ENCODE measurements around the gene DND1.
"Not testable (repeated sequence)": the region's sequence is repeated elsewhere in the genome, so short reads cannot be mapped to it uniquely, and the experiment has no call there.

DND1 gene

DNA sequence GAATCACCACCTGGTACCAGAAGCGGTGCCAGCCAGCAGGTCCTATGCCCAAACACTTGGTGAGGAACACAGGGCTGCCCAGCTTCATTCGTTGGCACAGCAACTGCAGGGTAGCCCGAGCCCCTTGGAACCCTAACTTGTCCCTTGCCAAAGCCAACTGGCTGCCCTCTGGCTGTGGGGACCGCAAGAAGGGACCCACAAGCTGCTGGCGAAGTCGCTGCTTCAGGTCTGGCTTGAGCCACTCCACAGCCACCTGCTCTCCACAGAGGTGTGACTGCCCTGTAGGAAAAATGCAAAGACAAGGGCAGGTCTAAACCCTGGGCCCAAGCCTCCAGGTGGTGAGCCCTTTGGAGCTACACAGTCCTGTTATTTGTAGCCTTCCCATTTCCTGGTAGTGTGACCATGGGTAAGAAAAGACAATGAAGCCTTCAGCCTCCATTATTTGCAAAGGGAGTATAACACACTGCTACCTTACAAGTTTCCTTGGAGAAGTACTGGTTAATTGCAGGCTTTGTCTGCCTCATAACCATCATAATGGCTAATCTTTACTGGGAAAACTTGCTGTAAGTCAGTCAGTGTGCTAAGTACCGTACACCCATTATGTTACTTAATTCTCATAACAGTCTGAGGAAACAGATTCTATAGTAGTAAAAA is 1.8 kb downstream of the DND1 start:
- DNase-seq = no peak

DNA sequence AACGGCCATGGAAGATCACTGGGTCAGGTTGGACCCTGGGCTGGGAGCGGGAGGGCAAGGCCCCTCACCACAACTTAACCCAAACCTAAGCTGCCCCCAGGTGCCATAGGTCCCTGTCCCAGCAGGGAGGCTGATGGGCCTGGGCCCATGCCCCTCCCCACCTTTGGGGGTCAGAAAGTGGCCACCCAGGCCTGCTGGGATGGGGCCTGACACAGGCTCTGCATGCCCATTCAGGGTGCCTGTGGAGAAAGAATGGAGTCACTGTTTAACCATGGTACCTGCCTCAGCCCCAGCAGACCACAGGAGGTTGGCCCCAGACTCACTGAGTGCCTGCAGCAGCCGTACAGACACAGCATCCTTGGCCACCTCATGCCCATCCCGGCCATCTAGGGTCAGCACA is 2.3 kb downstream of the DND1 start:
- DNase-seq = not testable (repeated sequence)

DNA sequence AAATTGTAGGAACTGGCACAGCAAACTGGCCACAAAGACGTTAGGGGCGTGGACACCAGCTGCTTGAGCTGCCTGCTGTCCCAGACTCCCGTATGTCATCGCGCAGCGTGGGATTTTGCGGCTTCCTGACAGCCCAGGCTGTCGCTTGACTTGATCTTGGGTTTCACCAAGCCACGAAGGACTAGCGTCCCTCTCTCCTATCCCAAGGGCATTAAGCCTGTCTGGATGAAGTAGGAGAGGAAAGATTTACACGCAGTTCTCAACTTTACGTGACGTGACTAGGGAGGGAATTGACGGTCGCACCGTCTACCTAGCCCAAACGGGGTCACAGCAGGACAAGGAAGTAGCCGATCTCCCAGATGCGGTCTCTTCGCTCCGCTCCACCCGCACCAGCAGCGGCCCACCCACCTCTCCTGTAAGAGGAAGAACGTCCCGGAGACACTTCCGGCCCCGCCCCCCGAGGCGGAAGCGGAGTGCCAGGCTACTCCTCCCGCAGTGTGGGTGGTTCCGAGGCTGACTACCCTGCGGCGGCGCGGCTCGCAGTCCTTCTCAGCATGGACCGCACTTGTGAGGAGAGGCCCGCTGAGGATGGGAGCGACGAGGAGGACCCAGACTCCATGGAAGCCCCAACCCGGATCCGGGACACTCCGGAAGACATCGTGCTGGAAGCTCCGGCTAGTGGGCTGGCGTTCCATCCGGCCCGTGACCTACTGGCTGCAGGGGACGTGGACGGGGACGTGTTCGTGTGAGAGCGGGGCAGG is 8.8 kb downstream of the DND1 start, which contains the start of gene WDR55:
WDR55 (plus strand) TSS at position 546 of the 761 bp plus-strand sequence; CDS start at position 555, 9 bp downstream.
- DNase-seq = peak; percentile 94

DNA sequence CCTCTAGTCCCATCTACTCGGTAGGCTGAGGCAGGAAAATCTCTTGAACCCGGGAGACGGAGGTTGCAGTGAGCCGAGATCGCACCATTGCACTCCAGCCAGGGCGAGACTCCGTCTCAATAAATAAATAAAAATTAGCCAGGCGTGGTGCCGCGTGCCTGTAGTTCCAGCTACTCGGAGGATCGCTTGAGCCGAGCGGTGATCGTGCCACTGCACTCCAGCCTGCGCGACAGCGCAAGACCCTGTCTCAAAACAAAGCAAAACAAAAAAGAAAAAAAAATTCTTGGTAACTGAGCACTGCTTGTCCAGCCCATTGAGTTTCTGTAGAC is 9.4 kb downstream of the DND1 start:
- no peak for DNase-seq

DNA sequence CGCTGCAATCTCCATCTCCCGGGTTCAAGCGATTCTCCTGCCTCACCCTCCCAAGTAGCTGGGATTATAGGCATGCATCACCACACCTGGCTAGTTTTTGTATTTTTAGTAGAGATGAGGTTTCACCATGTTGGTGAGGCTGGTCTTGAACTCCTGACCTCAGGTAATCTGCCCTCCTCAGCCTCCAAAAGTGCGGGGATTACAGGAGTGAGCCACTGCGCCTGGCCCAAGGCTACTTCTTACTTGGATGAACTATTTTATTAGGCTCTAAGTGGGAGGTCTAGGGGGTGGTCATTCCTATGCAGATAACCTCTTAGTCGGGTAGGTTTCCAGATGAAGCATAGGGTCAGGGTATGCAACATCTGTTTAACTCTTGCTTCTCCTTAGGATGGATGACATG is 13.0 kb downstream of the DND1 start:
- not testable (repeated sequence) for DNase-seq

DNA sequence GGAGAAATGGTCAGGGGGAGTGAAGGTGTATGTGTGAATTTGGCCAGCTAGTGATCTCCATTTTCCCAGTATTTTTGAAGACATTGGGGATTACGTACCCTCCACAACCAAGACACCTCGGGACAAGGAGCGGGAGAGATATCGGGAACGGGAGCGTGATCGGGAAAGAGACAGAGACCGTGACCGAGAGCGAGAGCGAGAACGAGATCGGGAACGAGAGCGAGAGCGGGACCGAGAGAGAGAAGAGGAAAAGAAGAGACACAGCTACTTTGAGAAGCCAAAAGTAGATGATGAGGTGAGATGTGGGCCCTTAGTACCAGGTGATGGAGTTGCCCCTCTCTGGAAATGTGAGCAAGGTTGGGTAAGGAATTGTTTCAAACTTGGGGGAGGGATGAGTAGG is 14.5 kb downstream of the DND1 start:
- no peak for DNase-seq

DNA sequence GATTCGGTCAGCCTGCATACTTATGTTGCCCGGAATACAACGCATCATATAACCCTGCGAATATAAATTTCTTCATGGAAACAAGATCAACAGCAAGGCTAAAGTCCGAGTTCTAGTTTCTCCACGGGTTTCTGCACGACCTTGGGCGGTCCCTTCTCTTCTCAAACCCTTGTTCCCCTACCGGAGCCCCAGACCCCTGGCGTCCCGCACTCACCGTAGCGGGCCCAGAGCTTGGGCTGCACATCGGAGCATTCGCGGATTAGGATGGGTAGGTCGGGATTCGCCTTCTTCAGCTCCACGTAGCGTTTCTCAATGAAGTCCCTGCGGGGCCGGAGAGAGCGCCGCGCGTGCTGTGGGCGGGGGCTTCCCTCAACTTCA is 26.3 kb downstream of the DND1 start:
- no peak for DNase-seq

DNA sequence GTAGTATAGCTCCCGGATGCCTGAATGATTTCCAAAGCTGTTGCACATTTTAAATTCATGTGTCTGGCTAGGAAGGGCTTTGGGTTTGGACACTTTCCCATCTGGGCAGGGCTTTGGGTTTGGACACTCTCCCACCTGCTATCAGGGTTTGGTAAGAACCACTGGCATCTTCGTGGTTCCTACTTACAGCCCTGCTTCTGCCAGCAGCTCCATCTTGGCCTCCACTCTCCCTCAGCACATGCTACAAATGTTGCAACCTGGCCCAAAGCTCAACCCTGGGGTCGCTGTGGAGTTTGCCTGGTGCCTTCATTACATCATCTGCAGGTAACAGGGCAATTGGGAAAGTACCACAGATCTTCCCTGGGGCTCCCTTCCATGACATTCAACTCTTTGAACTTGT is 30.7 kb downstream of the DND1 start:
- no peak for DNase-seq

DNA sequence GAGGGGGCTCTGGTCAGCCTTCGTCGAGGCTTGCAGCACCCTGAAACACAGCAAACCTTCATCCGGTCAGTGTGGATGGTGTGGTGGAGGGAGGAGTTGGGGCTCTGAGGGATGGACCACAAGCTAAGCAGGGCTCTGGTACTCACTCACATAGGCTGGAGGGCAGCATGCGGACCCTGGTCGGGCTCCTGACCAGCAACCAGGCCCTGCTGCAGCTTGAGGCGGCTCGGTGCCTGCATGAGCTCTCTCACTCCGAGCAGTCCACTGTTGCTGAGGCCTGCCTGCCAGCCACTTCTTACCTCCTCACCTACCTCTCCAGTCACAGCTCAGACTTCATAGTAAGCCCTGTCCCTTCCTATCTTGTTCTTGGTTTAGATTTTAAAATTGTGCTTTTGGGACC is 31.7 kb downstream of the DND1 start:
- no peak for DNase-seq

DNA sequence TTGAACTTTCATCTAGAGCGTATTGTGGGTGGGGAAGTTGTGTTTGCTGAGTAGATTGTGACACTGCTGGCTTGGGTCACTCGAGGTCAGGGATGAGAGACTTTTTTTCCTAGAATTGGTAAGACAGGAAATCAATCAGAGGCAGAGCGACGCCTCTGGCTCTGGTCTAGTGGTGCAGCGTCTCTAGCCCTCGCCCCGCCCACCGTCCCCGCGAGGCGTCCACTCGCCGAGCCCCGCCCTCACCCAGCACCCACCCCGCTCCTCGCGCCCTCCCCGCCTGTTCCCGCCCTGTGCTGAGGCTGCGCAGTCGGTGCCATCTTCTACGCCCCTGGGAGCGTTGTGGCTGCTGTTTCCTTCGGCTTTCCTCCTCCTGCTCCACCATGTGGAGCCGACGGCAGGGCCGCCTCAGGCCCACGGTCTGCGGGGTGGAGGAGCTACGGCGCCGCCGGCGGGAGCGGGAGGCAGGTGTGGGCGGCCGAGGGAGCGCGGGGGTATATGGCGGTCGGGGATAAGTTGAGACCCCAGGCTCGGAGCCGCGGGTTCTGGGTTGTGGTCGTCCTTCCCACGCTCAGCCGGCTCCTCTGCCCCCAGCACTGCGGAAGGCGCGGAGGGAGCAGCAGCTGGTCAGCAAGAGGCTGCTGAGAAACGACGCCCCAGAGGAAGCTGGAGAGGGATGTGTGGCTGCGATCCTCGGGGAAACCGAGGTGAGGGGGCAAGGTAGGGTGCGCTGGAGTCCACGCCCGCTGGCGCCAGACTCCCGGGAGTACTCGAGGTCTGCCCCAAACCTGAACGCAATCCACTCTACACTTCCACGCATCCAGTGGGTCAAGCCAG is 34.0 kb downstream of the DND1 start, which contains the start of gene TMCO6:
TMCO6 (plus strand) TSS at position 304 of the 834 bp plus-strand sequence; CDS start at position 381, 77 bp downstream.
- peak; percentile 97 for DNase-seq

DNA sequence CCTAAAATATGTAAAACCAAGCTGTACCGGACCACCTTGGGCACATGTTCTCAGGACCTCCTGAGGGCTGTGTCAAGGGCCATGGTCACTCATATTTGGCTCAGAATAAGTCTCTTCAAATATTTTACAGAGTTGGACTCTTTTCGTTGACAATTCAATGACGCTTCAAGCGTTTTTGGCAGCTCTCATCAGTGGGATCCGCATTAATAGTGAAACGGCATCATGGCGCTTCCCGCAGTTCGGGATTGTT is 34.6 kb downstream of the DND1 start:
- not testable (repeated sequence) for DNase-seq

DNA sequence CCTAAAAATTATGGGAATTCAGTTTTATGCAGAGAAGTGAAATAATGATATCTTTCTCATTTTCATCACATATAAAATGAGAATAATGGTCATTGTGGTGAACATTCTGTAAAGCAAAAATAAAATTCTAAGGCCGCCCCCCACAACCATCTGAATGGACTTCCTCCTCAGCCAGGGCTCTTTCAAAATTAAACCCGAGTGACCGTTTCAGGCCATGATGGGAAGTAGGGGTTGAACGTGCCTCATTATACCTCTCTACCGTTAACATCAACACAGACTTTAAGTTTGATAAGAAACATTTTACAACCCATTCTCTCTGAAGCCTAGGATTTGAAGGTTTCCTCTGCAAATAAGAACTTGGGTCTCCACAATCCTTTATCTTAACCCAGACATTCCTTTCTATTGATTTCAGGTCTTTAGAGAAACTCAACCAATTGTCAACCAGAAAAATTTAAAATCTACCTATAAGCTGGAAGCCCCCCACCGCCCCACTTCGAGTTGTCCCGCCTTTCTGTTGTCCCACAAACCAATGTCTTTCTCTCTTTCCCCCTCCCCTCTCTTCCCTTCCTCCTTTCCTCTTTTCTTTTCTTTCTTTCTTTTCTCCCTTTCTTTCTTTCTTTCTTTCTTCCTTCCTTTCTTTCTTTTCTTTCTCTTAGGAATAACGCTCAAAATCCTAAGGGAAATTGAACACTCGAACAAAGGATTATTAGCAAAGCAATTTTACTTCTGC is 35.8 kb downstream of the DND1 start:
- no peak for DNase-seq

DNA sequence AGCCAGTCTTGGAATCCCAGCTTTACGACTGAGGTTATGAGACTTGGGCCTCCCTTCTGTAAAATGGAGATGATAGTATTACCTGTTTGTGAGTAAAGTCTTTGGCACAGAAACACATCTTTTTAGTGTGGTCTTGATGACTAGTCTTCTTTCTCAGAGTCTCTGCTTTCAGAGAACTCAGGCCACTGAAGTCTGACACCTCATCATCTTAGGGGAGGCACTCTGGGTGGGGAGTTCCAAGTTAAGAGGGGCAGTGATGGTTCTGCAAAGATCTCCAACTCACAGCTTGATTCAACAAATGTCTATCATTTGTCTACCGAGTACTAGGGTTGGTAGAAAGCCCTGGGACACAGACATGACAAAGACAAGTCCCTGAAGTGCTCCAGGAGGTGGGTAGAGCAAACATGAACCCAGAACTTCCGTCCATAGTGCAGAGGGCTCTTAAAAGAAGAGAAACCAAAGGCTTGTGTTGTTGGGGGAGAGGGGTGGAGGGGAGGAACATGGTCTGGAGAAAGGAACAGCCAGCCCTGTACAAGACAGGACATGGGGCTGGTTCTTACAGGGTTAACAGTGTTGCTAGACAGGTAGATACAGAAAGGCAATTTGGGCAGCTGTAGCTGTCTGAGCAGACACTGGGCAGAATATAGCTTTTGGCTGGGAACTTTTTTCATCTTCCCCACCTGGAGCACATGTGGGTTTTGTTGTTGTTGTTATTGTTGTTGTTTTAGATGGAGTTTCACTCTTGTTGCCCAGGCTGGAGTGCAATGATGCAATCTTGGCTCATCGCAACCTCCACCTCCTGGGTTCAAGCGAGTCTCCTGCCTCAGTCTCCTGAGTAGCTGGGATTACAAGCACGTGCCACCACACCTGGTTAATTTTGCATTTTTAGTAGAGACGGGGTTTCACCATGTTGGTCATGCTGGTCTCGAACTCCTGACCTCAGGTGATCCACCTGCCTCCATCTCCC is 37.8 kb downstream of the DND1 start:
- DNase-seq = no peak

DNA sequence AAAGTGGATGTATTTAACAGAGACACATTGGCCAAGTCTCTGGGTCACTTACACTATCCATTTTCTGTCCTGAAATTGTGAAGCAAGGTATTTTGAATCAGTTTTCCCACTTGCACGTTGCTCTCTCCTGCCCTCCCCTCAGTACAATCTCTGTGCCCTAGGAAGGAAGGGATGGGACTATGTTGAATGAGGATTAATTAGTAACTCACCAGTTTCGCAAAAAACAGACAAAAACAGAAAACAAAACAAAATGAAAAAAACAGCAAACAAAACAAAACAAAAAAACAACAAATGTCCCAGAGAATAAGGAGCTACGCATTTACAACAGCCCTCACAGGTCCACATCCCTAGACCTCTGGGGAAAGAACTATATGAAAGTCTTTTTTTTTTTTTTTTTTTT is 39.3 kb downstream of the DND1 start:
- no peak for DNase-seq

DNA sequence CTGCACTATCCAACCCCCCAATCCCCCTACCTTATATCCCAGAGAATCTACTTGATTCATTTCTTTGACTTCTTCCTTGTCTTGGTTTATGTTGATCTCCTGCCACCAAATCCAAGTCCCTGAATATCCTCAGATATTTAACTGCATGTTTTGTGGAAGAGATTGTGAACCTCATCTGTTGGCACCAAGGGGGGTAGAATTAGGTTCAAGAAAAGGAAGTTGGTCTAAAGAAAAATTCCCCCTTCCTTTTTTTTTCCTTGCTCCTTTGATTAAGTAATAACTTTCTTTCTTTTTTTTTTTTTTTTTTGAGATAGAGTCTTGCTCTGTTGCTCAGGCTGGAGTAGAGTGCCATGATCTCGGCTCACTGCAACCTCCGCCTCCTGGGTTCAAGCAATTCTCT is 39.9 kb downstream of the DND1 start:
- no peak for DNase-seq

DNA sequence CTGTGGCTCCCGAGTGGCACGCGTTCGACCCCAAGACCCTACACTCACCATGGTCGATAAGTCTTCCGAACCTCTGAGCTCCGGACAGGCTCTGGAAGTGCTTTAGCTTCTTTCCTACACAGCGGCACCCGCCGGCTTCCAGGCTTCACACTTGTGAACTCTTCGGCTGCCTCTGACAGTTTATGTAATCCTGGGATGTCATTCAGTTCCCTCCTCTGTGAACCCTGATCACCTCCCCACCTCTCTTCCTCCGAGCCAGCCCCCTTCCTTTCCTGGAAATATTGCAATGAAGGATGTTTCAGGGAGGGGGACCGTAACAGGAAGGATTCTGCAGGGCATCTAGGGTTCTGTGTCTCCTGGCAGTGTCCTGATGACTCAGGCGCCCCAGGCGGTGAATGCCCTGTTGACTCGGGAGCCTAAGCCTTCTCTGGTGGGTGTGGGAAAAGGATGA is 40.3 kb downstream of the DND1 start, which contains the start of gene CD14:
CD14 (minus strand) TSS at position 155 of the 451 bp plus-strand sequence; CDS start at position 51, 104 bp downstream.
- DNase-seq = no peak

DNA sequence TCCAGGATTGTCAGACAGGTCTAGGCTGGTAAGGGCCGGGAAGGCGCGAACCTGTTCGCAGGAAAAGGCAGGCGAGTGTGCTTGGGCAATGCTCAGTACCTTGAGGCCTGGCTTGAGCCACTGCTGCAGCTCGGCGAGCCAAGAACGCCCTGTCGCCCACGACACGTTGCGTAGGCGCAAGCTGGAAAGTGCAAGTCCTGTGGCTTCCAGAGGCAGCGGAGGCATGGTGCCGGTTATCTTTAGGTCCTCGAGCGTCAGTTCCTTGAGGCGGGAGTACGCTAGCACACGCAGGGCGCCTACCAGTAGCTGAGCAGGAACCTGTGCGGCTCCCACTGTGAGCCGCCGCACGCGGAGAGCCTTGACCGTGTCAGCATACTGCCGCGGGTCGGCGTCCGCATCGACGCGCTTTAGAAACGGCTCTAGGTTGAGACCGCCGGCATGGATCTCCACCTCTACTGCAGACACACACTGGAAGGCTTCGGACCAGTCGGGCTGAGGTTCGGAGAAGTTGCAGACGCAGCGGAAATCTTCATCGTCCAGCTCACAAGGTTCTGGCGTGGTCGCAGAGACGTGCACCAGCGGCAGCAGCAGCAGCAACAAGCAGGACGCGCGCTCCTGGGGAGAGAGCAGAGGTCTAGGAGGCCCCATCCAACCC is 40.9 kb downstream of the DND1 start:
- DNase-seq = peak; percentile 41 to 48

DNA sequence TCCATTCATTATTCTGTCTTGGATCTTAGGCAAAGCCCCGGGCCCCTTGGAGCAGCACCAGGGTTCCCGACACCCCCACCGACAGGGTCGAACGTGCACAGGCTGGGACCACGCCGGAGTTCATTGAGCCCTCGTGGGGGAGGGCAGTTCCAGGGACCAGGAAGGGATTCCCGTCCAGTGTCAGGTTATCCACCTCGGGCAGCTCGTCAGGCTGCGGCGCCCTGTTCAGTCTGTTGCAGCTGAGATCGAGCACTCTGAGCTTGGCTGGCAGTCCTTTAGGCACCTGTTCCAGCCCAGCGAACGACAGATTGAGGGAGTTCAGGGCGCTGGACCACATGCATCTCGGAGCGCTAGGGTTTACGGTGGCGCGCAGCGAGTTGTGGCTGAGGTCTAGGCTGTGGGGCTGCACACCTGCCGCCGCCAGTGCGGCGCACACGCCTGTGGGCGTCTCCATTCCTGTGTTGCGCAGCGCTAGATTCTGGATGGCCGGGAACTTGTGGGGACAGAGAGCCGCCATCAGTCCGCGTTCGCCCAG is 41.5 kb downstream of the DND1 start:
- DNase-seq = peak; percentile 8 to 23

DNA sequence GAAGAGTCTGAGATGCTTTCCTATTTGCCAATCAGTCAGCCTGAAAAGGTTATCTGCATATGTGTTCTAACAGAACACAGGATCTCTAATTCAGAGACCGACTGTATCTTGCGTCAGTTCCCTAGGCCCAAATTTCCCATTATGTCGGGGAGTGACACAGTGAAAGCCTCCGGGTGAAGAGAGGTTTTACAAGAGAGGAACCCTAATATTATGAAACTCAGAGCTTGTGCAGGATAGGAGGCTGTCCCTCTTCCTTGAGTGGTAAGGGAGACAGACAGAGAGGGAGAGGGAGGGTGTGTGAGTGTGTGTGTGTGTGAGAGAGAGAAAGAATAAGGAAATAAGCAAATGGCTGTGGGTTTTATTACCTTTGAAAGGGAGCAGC is 42.3 kb downstream of the DND1 start:
- no peak for DNase-seq

DNA sequence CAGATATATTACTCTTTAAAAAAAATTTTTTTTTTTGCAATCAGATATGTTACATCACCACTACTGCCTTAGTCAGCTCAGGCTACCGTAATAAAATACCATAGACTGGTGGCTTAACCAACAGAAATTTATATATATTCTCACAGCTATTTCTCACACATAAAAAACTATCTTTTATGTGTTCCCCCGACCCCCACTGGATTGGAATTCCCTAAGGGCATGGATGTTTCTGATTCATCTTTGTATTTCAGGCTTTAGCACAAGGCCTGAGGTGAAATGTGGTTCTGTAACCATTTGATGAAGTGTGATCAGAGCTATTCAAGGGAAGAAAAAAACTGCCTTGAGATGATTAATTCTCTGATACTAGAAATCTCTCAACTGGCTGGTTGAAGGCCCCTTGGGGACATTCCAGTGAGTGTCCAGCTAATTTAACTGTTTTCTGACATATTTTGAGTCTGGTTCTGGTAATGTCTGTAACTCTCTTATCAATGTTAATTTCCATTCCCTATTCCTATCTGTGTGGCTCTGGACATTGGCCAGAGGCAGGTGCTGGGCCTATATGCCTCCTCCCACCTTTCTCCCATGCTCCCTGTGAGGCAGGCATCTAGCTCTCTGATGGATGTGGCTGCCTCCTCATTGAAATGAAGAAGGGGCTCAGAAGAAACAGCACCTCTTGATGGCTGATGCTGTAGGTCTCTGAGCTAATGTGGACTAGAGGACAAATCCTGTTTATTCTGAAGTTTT is 42.9 kb downstream of the DND1 start:
- DNase-seq = no peak
